ENCODE results near the gene CD200R1L.
A peak's percentile ranks its signal among the peaks of the same experiment; 100 is the strongest.
"Not testable (repeated sequence)": the region's sequence is repeated elsewhere in the genome, so short reads cannot be mapped to it uniquely, and the experiment has no call there.

Gene CD200R1L, protein sequence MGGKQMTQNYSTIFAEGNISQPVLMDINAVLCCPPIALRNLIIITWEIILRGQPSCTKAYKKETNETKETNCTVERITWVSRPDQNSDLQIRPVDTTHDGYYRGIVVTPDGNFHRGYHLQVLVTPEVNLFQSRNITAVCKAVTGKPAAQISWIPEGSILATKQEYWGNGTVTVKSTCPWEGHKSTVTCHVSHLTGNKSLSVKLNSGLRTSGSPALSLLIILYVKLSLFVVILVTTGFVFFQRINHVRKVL

DNA sequence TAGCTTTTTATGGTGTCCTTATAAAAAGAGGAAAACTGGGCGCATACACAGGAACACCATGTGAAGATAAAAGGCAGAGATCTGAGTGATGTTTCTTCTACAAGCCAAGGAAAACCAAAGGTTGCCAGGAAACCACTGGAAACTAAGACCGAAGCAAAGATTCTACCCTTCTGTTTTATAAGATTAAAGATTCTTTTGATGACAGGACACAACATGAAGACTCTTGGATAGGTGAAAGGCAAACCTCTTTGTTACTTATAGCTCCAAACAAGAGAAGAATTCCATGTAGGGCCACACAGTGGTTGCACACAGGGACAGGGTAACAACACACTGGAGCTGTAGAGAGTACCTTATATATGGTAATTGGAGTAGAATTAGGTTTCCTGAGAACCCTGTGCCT lies at the start of gene CD200R1L:
Gene CD200R1L (minus strand): TSS at position 101 of the 400 bp plus-strand sequence. CDS start 17,497 bp downstream, outside the sequence.
- no peak for DNase-seq

DNA sequence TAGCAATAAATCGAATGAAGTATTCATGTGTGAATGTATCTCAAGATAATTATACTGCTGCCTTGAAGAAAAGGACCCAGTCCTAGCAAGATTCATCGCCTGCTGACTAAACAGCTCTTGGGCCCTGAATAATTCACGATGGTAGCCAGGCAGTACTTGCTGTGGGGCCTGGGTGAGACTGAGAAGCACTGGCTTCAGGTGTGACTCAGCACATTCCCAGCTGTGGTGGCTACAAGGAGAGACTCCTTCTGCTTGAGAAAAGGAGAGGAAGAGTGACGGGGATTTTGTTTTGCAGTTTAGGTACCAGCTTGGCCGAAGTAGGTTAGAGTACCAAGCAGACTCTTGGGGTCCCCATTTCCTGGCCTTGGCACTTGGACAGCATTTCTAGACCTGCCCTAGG lies 47.6 kb upstream of the CD200R1L start:
- DNase-seq = no peak

DNA sequence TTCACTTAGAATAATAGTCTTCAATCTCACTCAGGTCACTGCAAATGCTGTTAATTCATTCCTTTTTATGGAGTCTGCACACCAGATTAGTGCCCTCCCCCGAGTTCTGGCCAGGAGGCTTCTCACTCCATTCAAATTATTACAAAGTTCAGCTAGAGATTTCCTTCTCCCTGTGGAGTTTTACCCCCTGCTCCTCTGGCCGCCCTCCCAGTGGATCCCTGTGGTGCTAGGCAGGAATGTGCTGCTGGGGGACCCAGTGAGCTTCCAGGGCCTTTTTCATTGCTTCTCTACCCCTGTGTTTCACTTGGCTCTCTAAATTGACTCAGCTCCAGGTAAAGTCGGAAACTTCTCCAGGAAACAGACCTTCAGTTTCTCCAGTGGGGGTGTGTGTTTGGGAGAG lies 42.7 kb upstream of the CD200R1L start:
- DNase-seq = no peak

DNA sequence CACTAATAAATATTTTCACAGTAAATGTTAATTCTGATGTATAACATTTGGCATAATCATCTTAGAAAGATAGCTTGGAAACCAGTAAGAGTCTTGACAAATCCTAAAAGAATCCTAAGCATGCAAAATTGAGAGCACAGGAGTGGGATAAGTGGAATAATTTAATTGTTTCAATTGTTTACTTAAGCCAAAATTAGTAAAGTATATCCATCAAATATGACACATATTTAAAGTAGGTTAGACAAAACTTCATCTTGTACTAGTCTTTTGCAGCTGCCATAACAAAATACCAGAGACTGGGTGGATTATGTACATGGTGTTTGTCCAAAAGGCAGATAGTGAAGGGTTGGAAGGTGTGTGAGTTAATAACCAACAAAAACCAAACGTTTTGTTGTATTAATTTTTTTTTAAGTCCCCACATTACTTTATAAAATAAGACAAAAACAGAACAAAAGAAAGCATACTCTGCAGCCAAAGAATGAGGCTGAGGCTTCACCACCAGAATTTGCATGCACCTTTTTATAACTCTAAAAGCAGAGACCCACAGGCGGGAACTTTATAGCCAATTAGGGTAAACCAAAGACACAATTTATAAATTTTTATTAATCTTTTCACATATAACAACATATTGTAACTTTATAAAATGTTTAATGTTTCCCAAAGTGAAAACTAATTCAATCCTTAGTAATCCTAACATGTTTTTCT lies 41.9 kb upstream of the CD200R1L start:
- no peak for DNase-seq

DNA sequence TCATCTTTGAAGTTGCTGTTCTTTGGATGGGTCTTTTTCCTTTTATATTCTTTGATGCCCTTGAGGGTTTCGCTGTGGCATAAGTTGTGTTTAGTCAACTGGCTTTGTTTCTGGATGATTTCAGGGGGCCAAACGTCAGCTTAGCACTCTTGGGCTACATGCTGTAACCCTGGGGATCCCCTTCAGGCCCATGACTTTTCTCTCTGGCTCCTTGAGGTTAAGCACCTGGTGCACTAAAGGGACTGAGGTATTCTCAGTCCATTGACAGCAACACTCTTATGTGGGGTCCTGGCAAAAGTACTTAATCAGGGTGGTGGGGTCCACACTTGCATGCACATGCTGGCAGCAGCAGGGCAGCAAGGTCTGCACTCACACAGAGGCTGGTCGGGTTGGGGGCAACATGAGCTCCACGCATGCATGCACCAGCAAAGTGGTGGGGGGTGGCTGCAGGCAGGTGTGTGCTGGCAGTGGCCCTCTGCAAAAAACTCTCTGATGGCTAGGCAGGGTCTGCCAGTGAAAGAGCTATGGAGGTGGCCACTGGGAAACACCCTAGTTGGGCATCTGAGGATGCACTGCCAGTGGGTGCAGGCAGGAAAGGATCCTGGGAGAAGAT lies 38.1 kb upstream of the CD200R1L start:
- no peak for DNase-seq

DNA sequence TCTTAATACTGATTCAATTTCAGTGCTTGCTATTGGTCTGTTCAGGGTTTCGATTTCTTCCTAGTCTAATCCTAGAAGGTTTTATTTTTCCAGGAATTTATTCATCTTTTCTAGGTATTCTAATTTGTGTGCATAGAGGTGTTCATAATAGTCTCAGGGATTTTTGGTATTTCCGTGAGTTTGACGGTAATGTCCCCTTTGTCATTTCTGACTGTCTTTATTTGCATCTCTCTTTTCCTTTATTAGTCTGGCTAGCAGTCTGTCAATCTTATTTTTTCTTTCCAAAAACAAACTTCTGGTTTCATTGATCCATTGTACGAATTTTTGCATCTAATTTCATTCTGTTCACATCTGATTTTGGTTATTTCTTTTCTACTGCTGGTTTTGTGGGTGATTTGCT lies 35.2 kb upstream of the CD200R1L start:
- DNase-seq = no peak

DNA sequence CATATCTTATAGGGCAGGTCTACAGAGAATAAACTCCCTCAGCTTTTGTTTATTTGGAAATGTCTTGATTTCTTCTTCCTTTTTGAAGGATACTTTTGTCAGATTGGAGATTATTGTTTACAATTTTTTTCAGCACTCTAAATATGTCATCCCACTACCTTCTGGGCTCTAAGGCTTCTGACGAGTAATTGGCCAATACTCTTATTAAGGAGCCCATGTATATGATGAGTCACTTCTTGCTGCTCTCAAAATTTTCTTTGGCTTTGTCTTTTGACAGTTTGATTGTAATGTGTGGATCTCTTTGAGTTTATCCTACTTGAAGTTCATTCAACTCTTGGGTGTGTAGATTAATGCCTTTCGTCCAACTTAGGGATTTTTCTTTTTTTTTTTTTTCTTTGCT lies 28.9 kb upstream of the CD200R1L start:
- no peak for DNase-seq

DNA sequence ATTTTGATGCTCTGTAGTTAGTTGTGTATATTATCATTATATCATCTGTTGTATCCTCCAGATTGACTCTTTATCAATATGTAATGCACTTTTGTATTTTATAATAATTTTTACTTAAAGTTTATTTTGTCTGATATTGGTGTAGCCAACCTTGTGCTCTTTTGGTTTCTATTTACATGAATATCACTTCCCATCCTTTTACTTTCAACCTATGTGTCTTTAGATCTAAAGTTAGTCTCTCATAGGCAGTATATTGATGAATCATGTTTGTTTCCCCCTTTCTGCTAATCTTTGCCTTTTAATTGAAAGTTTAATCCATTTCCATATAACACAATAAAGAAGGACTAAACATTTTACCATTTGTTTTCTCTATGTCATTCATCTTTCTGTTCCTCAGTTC lies 28.1 kb upstream of the CD200R1L start:
- no peak for DNase-seq

DNA sequence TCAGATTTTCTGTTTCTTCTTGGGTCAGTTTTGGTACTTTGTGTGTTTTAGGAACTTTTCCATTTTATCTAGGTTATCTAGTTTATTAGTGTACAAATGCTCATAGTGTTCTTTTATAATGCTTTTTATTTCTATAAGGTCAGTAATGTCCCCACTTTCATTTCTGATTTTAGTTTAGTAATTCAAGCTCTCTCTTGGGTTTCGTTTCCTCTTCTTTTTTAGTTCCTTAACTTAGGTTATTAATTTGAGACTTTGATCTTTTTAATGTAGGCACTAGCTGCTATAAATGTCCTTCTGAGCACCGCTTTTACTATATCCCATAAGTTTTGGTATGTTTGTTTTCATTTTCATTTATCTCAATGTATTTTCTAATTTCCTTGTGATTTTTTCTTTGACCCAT lies 27.0 kb upstream of the CD200R1L start:
- DNase-seq = no peak

DNA sequence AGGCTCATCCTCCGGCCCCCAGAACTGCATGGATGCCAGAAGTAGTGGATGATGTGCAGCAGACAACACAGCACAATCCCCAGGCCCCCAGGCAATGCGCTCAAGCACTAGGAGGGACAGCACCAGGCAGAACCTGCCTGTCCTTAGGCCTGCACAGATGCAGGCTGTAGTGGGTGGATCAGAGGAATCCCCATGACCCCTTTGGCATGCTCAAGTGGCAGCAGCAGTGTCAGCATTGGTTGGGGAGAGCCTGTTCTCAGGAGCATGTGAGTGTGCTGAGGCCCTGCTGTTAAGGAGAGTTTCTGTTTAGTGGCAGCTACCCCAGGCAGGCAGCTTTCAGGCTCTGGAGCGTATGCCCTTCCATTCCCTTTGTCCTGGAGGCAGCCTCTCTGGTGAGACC lies 25.1 kb upstream of the CD200R1L start:
- no peak for DNase-seq

DNA sequence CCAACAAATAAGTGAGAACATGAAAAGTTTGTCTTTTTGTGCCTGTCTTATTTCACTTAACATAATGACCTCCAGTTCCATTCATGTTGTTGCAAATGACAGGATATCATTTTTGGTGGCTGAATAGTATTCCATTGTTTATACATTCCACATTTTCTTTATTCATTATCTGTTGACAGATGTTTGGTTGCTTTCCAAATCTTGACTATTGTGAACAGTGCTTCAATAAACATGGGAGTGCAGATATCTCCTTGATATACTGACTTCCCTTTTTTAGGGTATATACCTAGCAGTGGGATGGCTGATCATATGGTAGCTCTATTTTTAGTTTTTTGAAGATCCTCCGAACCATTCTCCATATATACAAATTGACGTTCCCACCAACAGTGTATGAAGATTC lies 19.1 kb upstream of the CD200R1L start:
- DNase-seq = no peak

DNA sequence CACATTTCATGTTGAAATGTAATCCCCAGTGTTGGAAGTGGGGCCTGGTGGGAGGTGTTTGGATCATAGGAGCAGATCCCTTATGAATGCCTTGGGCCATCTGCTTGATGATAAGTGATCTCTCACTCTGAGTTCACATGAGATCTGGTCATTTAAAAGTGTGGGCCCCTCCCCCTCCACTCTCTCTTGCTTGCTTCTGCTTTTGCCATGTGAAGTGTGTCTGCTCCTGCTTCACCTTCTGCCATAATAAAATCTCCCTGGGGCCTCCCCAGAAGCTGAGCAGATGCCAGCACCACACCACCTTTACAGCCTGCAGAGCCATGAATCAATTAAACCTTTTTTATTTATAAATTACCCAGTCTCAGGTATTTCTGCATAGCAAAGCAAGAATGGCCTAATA lies 14.2 kb upstream of the CD200R1L start:
- no peak for DNase-seq

DNA sequence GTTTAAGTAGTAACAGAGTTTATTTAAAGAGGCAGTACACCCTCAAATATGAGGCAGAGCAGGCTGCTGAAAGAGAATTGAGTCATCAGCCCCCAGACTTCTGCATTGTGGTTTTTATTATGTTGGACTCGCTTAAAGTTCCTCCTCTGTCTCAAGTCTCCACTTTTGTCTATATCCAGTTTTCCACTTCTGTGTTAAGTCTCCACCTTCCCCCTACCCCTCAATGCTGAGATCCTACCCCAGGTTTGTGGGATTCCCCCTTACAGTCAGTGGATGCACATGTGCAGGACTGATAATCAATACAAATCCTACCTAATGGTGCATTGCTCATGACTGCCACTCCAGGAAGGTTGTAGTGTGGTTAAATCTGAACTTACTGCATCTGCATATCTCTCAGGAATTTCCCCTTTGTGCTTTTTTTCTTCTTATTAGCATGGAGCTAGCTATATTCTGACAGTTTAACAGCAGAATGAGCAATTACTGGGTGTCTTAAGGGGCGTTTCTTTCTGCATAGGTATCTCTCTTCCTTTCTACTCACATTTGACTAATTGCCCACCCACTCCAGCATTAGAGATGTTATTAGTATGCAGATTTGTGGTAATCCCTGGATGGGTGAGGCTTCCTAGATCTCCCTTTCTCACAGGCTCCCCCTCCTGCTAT lies 11.9 kb upstream of the CD200R1L start:
- DNase-seq = no peak

DNA sequence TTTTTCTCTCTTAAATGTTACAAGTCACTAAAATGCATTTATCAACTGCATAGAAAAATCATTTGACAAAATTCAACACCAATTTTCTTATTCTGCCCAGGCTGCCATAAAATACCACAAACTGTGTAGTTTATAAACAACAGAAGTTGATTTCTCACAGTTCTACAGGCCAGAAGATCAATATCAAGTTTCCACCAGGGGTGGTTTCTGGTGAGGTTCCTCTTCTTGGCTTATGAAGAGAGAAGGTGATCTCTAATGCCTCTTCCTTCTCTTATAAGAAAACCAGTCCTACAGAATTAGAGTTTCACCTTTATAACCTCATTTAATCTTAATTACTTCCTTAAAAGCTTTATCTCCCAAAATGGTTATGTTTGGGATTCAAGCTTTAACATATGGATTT lies 10.9 kb upstream of the CD200R1L start:
- DNase-seq = no peak

DNA sequence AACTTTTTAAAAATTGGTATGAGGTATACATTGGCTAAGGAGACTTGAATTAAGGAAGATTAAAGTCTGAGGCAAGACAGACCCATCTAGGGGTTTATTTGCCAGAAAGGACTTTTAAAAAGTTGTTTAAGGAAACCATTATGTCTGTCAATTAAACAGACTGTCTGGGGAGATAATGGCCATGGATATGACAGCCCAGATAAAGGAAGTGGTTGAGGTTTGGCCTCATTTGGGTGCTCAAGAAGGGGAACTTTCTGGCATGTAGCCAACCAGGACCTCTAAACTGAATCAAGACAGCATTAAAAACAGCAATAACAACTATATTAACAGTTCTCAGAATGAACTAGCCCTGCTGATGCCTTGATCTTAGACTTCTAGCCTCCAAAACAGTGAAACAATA lies 9.9 kb upstream of the CD200R1L start:
- DNase-seq = peak; percentile 10

DNA sequence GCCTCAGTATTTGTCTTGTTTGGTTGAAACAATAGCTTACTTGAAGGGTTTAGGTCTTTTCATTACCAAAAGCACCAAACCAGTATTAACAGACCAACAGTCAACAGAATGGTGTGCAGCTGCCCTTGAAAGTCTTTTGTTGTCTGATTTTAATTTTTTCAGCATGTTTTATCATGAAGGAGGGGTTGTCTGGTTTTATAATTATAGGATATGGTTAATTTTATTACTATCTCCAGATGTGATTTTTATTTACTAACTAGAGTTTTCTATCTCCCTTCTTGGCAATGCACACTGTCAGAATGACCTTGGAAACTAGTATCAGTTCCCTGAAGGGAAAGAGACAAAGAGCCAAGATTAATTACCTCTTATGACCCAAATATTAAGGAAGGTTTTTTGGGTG lies 9.2 kb upstream of the CD200R1L start:
- DNase-seq = no peak

DNA sequence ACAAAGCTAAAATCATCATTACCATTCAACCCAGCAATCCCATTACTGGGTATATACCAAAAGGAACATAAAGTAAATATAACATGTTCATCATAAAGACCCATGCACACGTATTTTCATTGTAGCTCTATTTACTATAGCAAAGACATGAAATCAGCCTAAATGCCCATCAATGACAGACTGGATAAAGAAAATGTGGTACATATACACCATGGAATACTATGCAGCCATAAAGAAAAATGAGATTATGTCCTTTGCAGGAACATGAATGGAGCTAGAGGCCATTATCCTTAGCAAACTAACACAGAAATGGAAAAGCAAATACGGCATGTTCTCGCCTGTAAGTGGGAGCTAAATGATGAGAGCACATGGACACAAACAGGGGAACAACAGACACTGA lies 8.4 kb upstream of the CD200R1L start:
- not testable (repeated sequence) for DNase-seq

DNA sequence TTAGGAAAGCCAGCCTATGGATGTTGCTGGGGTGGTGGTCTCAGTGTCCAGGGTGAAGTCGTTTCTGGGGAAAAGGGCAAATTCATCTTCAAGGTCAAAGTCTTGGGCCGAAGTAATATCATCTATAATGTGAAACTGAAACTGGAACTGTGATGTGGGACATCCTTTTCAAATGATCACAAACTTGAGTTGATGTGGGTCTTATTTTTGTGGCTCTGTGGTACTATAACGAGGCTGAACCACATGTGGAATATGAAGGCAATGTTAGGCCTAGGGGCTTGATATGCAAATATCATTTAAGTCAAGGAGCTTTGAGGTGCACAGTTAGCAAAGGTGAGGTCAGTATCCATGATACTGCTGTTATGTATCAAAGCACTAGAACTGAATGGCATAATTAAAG lies 1.5 kb upstream of the CD200R1L start:
- DNase-seq = no peak

DNA sequence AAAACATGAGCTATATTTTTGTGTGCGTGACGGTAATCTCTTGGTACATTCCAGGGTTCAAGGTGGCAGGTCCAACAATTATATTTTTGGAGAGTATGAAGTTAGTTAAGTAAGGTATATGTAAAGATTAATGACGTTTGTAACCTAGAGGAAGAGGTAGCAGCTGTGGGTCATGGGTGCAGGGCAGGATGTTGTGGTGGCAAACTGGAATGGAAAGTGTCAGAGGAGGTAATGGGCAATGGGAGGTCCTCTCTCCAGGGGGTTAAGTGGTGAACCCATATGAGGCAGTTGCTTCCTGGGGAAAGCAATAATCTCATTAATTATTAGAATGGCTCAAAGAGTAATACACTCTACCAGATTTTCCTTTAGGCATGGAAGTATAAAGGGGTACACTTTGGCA lies 1.0 kb upstream of the CD200R1L start:
- DNase-seq = no peak

DNA sequence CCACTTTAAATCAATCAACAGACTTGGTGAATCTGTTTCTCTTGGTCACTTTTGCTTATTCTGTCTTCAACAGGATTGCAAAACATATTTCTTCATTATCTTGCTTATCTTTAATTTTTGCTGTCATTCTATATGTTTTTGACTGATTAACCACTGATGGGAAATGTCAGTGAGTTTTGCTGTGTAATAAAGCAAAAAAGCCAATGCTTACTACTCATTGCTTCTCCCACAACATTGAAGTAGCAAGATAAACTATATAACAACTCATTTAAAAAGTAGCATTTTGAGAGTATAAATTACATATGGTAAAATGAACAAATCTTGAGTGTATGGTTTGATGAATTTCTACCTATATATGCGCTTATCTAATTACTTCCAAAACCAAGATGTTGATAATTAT lies 892 bp downstream of the CD200R1L start:
- no peak for DNase-seq

DNA sequence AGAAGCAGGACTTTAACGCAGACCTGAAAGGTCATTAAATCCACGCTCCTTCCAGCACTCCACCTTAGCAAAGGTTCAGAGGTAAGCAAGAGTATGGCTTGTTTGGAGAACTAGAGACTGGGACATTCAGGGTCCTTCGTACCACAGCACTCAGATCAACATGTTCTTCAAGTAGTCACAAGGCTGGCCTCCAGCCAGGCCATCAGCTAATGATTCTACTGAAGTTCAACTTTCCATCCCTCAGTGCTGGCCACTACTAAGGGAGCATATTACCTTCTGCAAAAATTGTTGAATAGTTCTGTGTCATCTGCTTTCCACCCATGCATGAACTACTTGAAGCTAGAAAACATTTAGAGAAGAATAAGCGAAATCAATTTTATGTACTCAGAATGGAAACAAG lies 17.6 kb downstream of the CD200R1L start:
- DNase-seq = no peak

DNA sequence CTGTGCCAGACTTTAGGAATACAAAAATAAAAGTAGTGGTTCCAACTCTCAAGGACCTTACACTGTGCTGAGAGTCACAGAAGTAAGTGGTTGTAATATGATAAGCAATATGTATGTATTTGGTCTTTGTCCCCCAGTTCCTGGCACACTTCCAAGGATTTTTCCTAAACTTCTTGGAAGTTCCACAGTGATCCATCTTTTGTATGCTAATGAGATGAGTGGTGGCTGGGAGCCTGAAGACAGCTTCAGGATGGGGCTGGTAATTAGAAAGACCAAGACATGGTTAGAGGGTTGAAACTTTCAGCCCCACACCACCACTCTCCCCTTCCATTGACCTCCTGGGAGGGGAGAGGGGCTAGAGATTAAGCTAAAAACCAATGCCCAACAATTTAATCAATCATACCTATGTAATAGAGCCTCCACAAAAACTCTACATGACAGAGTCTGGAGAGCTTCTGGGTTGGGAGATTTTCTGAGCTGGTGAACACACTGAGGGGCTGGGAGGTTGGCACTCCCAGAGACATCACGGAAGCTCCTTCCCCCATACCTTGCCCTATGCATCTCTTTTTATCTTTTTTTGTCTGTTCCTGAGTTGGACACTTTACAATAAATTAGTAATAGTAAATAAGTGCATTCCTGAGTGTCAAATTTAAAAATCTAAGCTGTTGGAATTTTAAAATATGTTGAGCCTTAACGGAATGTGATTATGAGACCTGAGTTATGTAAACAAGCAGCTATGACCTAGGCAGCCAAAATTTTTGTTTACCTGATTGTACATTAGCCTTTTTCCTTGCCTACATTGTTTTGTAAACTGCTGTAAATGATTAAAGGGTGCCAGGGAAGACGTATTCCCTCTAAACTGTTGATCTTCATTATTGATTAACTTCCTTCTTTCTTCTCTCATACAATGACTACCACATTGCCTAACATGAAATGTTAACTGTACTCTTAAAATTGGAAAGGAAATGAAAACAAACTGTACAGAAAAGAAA lies 24.3 kb downstream of the CD200R1L start:
- DNase-seq = no peak

DNA sequence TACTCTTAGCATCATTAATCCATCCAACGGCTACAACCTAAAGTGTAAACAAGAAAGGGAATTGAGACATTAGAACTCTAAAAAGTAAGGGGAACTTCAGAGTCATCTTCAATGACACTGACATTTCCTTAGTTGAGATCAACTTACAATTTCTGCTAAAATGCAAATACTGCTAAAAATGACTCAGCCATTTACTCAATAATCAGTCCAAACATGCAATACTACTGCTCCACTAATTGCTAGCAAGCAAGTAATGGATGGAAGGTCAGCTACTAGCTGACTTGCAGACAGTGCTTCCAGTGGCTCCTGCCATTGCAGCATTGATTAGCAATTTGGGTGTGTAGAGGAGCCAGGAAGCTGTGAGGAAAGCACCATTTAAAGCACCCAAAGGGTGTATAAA lies 28.4 kb downstream of the CD200R1L start:
- no peak for DNase-seq

All from activated gamma-delta T cell treated with Interleukin-2 at 50 U/mL for 16 hours (primary cell).